ENCODE results near the gene TET3.

TET3 gene

DNA sequence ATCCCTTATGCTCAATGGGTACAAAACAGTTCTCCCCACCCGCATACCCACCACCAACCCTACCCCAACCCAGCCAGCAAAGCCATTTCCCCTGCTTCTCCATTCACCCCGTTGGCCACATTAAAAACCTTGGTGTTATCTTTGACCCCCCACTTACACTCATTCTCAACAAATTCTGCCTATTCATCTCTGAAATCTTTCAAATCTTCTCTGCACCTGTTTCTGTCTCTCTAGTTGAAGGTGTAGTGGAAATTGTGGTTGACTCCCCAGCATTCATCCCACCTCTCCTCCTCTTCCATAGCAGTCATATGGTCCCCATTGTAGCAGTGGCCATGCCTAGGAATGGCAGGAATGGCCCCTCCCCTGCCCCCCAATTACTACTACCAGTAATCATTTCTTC lies 20.5 kb upstream of the TET3 start:
- no peak for DNase-seq (ENCODE audit: low read depth in 2 of 2)

DNA sequence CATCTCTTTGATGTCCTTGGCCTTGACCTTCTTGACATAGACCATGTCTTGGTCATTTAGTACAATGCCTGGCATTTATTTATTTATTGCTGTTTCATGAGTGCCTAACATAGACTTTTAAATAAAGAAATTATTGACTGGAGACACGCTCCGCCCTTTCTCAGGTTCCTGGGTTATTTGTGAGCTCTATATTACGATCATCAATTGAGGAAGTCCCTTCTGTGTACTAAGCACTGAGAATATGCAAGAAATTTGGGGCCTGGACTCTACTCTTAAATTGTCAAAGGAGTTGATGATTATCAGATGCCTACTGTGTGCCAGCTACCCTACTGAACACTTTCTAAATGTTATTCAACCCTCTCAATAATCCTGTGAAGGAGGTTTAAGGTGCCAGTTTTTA lies 19.7 kb upstream of the TET3 start:
- DNase-seq (ENCODE audit: low read depth in 2 of 2) = no peak

DNA sequence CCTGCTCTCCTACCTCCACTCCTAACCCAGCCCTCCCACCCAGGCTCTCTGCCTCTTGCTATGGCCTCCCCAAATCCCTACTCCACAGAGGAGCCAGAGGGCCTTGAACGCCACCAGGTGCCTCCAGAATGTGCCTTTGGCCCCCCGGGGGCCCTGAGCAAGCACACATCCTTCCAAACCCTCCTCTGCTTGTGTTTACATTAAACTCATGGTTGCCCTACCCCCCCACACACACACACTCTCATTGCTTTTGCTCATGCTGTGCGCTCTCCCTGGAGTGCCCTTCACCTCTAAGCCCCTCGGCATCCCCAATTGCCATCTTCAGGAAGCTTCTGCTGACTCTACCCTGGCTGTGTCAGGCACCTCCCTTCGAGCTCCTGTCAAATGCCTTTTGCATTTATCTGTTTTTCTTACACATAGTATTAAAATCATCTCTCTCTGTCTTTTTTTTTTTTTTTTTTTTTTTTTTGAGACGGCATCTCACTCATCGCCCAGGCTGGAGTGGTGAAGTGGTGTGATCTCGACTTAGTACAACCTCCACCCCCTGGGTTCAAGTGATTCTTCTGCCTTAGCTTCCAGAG lies 16.3 kb upstream of the TET3 start:
- DNase-seq (ENCODE audit: low read depth in 2 of 2) = no peak

DNA sequence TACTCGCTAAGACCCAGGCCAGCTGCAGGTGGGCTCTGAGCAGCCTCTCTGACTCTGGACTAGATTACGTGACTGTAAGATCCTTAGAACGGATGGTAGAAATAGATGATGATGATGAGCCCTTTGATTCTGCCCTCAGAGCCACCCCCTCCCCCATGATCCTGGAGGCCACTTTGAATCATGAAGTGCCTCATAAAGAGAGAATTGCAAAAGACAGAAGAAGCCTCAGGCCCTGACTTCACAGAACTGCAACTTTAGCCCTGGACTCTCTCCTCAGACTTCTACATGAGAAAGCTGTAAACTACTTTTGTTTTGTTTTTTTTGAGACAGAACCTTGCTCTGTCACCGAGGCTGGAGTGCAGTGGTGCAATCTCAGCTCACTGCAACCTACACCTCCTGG lies 15.4 kb upstream of the TET3 start:
- DNase-seq (ENCODE audit: low read depth in 2 of 2) = no peak

DNA sequence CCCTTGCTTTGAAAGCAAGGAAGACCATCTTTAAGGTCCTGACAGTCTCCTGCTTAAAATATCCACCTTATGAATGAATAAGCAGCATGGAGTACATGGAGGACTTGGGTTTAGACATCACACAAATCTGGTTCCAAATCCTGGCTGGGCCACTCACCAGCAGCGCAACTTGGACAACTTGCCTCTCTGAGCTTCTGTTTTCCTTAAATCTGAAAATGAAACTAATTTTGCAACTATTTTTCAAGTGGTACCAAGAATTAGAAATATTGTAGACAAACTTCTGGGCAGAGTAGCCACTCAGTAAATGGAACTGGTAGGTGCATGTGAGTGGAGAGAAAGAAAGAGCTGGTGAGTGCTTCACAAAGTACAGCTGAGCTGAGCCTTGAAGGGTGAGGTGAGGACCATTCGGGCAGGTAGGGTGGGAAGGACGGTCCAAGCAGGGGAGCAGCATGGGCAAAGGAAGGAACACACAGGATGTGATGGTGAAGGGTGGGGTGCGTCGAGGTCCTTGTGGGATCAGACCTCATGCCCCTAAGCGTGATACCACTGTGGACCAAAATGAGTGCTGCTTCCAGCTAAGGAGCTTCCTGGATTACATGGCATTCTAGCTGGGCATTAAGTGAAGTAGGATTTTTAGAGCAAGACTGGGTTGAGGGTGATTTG lies 14.4 kb upstream of the TET3 start:
- no peak for DNase-seq (ENCODE audit: low read depth in 2 of 2)

DNA sequence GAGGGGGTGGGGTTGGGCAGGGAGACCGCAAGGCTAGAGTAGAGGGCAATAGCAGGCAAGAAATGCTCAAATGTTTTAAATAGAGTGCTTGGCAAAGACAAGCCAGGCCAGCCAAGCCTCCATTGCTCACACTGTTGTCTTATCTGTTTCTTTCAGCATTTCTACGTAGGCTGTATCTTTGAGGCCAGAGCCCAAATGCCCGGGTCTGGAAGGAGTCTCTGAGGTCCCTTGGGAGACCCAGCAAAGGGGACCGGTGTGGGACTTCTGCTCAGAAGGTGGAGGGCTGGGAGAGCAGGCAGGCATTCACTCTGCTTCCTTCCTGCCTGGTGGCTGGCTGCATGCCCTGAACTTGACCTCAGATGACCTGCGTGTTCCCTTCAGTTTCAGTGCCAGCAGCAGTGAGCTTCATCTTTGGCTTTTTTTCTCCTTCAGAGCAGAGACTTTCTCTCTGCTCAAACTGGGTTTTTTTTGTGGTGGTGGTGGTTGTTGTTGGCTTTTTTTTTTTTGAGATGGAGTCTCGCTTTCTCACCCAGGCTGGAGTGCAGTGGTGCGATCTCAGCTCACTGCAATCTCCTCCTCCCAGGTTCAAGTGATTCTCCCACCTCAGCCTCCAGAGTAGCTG lies 13.7 kb upstream of the TET3 start:
- no peak for DNase-seq (ENCODE audit: low read depth in 2 of 2)

DNA sequence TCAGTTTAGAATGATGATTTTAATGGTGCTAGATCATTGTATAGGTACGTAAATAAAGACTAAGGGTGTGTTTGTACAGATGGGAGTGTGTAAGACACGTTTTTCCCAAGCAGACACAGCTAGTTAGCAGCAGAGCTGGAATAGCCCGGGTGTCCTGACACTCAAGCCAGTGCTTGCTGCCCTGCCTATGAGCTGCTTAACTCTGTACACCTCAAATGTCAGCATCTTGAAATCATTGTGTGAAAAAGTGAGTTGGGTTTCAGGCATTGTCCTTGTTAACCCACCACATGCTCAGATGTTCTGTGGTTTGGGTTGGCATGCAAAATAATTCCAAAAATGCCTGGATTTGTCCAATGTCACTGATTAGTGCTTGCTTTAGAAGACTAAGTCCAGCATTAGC lies 13.0 kb upstream of the TET3 start:
- DNase-seq (ENCODE audit: low read depth in 2 of 2) = no peak

DNA sequence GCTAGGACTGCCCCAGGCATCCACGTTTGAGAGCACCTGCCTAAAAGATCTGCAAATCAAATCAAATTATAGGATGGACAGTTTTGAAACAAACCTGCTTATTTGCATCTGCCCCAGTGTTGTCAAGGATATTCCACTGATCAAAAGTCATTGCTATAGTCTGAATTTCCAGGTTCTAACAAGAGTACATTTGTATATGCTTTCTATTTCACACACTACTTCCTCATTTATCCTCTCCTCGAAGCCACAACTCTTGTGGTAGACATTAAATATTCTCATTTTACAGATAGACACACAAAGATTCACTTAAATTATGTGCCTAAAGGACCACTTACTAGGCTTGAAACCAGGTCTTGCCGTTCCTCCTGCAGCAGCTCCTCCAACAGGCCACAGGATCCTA lies 11.9 kb upstream of the TET3 start:
- no peak for DNase-seq (ENCODE audit: low read depth in 2 of 2)

DNA sequence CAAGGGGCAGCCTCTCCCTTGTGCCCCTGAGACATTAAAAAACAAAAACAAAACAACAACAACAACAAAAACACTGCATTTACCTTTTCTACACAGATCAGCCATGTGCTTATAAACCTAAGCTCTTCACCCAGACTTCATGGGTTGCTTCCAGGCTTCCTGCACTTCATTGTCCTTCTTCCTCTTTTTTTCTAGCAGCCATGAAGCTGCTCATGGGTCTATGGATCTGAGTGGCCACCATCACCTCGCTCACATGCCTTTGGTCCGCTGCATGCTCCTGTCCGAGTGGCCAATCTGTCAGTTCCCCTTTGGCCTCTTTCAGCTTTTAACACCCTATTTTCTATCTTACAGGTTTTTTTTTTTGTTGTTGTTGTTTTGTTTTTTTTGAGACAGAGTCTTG lies 9.0 kb upstream of the TET3 start:
- no peak for DNase-seq (ENCODE audit: low read depth in 2 of 2)

DNA sequence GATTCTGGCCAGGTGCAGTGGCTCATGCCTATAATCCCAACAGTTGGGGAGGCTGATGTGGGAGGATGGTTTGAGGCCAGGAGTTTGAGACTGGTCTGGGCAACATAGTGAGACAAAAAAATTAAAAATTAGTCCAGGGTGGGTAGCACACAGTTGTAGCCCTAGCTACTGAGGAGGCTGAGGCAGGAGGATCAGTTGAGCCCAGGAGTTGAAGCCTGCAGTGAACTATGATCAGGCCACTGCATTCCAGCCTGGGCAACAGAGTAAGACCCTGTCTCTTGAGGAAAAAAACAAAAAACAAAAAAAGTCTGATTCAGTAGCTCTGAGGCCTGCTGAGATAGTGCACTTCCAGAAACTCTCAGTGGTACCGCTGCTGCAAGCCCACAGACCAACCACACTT lies 7.9 kb upstream of the TET3 start:
- DNase-seq (ENCODE audit: low read depth in 2 of 2) = no peak

DNA sequence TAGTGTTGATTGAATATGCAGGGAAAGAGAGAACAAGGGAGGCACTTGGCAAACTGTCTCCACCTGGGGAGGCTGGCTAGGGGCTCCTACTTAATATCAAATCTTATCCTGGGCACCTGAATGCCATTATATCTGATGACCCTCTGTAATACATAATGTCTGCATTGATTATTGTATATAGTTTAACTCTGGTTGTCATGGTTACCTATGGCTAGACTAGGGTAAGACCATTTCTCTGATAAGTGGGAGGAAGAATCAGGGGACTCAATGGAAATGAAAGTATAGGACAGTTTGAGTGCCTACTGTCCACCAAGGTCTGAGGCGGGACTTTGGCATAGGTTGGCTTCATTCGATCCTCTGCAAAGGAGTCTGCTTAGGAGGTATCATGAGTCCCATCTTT lies 7.2 kb upstream of the TET3 start:
- DNase-seq (ENCODE audit: low read depth in 2 of 2) = no peak

DNA sequence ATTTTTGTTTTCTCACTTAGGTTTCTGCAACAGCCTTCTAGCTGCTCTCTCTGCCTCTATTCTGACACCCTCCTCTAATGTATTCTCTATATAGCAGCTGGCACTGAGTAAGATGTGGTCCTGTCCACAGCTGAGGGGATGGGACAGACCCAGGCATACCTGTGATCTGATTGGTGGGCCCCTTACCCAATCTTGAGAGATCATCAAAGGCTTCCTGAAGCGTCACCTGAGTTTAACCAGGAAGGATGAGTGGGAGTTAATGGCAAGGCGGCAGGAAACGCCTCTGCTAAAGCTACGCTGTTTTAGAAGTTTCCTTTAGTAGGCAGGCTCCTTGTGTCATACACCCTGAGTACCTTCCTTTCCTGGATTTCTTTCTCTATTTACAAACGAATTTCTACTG lies 5.7 kb upstream of the TET3 start:
- DNase-seq (ENCODE audit: low read depth in 2 of 2) = peak in 1 of 2 donors; percentile 41

DNA sequence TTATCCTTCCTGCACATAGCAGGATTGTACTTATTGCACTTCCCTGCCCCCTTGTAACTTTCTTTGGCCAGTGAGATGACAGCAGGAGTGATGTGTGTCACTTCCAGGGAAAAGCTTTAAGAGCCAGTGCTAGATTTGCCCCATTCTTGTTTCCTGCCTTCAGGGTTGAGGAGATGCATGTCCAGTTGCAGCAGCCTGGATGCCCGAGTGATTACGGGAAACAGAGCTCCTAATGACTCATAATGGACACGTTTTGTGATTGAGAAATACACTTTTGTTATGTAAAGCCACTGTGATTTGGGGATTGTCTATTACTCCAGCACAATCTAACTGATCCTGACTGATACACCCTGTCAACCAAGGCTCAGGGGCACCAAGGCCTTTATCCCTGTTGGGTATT lies 5.0 kb upstream of the TET3 start:
- DNase-seq (ENCODE audit: low read depth in 2 of 2) = no peak

DNA sequence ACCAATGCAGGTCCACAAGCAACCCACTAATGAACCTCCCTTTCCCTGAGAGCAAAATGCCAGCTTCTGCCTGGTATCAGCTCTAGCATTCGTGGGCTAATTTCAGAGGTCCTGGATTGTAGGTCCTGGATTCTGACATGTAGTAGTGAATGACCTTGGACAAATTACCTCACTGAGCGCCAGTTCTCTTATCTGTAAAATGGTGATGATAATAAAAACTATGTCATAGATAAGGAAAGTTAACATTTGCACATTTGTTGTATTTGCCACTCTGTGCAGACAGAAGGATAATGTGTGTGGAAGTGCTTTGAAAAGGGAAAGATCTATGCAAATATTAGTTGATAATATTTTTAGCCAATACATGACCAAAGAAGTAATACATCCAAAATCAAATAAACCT lies 4.1 kb upstream of the TET3 start:
- no peak for DNase-seq (ENCODE audit: low read depth in 2 of 2)

DNA sequence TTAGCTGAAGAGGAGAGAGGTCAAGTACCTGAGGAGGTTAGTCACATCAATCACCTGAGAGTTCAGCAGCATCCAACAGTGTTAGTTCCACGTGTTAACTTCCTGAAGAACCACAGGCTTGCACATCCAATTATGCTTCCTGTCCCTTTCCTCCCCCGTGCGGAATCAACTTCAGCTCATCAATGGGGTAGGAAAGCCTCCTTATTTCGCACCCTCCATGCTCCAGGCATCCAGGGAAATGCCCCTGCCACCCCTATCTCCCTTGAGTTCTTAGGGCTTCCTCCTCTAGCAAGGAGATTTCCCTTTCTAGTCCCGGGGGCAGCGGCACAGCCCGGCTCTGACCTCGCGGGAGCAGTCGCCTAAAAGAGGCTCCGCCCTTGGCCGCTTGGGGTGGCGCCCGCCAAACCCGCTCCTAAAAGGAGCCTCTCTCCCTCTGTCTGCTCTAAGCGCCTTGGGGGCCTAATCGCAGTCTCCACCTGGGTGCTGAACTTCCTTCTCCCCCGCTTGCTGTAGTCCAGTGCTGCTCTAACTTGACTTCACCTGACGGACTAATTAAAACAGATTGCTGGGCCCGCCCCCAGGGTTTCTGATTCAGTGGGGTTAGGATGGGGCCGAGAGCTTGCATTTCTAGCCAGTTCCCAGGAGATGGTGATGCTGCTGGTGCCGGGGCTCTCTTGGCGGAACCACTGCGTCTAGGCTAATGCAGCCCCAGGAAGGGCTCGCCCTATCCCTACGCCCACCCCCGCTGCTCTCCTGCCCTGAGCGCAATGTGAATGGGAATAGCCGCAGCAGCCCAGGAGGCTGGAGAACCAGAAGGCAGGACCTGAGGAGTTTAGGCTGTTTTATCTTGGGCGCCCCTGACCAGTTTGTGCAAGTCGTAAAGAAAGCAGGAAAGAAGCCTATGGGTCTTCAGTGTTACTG lies 3.4 kb upstream of the TET3 start:
- DNase-seq (ENCODE audit: low read depth in 2 of 2) = no peak

DNA sequence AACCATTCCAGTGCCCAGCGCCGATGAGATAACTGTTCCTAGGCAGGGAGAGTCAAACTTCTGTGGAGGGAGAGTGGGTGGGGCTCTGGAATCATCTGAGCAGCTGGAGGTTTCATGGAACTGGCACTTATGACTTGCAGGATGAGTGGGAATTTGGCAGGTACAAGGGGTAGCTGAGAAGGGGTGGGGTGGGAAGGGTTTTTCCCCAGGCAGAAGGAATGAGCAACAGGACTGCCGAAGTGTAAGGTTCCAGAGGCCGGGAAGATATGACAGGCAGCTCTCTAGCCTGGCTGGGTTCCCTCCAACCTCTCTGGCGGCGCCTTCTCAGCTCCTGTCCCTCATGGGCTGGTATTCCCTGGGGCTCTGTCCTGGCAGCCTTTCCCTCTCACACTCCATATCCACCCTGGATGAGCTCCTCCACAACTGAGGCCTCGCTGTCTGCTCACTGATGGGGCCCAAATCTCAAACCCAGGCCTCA lies 2.5 kb upstream of the TET3 start:
- no peak for DNase-seq (ENCODE audit: low read depth in 2 of 2)

DNA sequence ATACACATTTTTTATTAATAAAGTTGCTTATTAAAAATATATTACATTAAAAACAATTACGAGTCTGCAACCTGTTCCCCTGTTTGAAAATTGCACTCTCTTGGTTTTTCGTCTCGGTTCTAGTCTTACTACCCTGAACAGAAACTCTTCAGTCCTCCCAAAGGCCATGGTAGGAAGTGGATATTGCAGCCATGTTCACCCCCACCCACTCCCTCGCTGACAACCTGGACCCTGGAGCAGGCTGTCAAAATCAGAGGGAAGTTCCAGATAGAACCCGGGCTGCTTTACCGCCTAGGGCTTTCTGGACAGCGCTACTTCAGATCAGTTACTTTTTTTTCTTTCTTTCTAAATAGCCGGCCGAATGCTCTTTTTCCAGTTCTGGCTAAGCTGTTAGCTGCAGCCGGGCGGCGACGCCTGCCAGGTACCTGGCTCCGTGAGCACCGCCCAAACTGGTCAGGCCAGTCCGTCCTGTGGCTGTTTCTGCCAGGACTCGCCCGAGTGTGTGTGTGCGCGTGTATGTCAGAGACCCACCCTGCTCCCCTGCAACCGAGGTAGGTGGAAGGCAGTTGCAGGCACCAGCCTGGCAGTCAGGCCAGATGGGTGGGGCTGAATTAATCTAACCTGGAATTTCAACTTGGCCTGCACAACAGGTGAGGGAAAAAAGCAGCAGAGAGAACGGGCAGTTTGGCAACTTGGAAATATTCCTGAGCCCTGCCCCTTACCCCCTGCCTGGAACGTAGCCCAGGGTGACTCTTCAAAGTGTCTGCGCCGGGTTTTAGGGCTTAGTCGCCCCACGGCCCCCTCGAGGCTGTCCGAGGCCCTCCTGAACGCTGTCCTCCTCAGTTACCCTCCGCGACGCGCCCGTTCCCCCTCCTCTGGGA lies 1.1 kb upstream of the TET3 start:
- no peak for DNase-seq (ENCODE audit: low read depth in 2 of 2)

DNA sequence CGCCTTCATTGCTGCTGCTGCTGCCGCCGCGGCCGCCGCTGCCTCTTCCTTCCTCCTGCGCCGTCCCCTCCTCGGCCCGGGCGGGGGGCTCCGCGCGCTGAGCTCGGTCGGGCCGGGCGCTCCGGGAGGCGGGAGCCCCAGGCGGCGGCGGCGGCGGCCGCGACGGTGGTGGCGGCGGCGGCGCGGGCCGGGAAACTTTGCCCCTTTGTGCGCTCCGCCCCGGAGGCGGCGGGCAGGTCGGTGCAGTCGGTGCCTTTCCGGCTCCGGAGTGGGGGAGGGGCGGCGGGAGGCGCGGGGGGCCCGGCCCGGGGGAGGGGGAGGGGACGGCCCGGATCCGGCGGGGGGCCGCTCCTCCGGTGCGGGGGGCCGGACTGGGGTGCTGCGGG lies 205 bp downstream of the TET3 start:
- peak; percentile 28 to 46 for DNase-seq (ENCODE audit: low read depth in 2 of 2)

DNA sequence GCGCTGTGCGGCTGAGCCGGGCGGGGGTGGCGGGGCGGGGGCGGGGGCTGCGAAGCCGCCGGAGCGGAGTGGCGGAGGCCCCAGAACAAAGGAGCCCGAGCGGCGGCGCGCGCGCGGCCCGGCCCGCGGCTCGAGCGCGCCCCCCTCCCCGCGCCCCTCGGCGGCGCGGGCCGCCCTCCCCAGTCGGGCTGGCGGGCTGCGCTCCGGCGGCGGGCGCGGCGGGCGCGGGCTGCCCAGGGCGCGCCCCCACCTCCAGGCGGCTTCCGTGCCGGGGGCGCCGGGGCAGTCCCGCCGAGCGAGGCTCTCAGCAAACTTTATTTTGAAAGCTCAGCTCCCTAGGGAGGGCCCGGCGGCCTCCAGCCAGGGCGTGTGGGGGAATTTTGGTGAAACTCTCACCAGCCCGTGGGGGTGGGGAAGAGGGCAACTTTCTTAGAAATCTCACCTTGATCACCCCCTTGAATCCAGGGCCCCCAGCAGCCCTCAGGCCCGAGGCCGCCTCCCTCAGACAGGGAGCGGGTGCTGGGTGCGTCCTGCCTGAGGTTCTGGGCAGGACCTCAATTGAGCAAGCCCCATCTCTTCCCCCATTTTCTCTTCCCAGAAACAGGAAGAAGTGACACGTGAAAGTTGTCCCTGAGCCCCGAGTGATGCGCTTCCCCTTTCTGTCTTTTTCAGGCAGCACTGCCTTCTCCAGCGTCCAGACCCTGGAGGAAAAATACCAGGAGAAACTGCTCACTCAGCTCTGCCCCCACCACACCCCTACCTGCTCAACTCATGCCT lies 786 bp downstream of the TET3 start:
- peak in 1 of 2 donors; percentile 64 for DNase-seq (ENCODE audit: low read depth in 2 of 2)

DNA sequence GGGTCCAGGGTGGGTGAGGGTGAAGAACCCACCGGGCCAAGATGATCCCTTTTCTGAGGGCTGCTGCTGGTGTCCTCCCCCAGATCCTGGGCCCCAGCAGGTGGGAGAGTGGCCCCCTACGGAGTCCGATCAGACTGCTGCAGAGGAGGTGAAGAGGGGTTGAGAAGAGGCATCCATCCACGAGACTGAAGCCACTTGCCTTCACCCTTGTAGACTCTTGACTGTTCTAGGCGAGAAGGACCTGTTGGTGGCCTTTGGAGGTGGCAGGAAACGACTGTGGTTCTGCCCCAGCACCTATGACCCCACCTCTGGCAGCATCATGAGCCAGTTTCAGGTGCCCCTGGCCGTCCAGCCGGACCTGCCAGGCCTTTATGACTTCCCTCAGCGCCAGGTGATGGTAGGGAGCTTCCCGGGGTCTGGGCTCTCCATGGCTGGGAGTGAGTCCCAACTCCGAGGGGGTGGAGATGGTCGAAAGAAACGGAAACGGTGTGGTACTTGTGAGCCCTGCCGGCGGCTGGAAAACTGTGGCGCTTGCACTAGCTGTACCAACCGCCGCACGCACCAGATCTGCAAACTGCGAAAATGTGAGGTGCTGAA lies 1.5 kb downstream of the TET3 start:
- DNase-seq (ENCODE audit: low read depth in 2 of 2) = no peak
